GM10248 (cell line): ENCODE data around the gene RUNX1.

Experiments used
- CTCF ChIA-PET: fragments of 300-600 bp; sonication (Branson Sonifier 250); formaldehyde crosslinking; extraction: SDS; loops from one replicate; lab custom pipeline; 2021; ENCODE audit warnings: antibody characterized with exemption; lab: Yijun Ruan, JAX
- POLR2A ChIA-PET: fragments of 350-650 bp; sonication (Branson Sonifier 250); formaldehyde crosslinking; extraction: SDS; loops from one replicate; lab custom pipeline; 2020; ENCODE audit warnings: antibody characterized with exemption; lab: Yijun Ruan, JAX
- DNase-seq: peaks from one replicate; pipeline ENCODE4 v3.0.0; 2012; ENCODE audit errors: extremely low spot score
- TF ChIP-seq, protein P1 (sequence below): IDR thresholded peaks from 2 replicates; pipeline ENCODE4 v1.5.1; 2012; ENCODE audit warnings: mild to moderate bottlenecking, low read depth; ENCODE audit errors: extremely low read depth, missing control alignments, control extremely low read depth

Gene RUNX1

DNA sequence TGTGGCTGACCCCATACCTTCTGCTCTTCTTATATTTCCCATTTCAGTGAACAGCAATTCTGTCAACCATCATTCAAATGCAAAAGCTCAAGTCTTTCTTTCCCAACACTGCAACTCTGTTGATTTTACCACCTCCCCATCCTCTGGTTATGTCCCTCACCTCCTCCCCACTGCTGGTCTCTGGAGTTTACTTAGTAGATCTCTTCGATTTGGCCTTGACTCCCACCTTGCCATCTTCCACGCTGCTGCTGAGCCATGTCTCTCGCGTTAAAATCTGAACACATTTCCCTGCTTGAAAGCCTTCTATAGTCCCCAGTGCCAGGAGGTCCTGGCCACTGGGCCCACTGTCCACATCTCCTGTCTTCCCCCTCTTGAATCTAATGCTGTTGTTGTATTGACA, 125.5 kb downstream of the RUNX1 start:
- TF ChIP-seq, protein P1, sequence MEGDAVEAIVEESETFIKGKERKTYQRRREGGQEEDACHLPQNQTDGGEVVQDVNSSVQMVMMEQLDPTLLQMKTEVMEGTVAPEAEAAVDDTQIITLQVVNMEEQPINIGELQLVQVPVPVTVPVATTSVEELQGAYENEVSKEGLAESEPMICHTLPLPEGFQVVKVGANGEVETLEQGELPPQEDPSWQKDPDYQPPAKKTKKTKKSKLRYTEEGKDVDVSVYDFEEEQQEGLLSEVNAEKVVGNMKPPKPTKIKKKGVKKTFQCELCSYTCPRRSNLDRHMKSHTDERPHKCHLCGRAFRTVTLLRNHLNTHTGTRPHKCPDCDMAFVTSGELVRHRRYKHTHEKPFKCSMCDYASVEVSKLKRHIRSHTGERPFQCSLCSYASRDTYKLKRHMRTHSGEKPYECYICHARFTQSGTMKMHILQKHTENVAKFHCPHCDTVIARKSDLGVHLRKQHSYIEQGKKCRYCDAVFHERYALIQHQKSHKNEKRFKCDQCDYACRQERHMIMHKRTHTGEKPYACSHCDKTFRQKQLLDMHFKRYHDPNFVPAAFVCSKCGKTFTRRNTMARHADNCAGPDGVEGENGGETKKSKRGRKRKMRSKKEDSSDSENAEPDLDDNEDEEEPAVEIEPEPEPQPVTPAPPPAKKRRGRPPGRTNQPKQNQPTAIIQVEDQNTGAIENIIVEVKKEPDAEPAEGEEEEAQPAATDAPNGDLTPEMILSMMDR = no peak
- CTCF ChIA-PET = interaction anchor here (1.1 to 1.7 kb wide), 4 partner anchors 10 to 255 kb away, joined by 3 to 4 read pairs (median 3); no protein-coding TSS in a partner anchor
- POLR2A ChIA-PET = no interaction called here
- DNase-seq = no peak

DNA sequence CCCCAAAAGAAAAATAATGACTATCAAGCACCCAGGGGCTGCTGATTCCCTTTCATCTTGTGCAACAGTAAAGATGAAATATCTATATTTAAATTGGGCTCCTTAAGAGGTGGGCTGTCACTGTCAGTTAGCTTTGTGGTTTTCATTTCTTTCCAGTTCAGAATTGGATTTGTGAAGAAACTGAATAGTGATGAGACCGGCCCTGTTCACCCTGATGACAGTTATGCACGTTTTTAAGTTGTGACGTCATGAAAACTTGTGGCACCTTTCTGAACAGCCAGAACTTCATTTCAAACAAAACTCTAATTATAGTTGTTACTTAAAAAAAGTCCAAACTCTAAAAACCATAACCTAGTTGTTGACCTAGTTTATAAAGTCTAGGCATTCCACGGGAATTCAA, 125.9 kb downstream of the RUNX1 start:
- no peak for DNase-seq
- ChIA-PET CTCF (interaction anchor here (1.7 kb wide), 1 partner anchor 21 kb away, joined by 3 read pairs; no protein-coding TSS in a partner anchor), POLR2A (no interaction called here)
- TF ChIP-seq, protein P1 = no peak

DNA sequence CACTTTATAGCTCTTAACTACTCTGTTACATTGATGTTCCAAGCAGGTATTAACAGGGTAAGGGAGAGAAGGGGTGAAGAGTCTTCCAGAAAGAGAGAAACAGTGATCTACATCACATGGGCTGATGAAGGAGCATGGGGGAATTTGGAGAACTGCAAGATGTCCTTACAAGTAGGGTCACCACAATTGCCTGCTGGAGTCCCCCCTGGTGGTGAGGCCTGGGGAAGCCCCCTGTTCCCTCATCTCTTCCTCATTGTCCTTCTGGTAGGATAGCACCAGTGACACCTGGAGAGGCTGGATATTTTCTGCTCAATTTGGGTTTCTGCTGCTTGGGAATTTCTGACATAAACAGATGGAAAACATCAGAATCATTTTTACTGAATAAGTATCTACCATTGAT, 126.6 kb downstream of the RUNX1 start:
- TF ChIP-seq, protein P1 = no peak
- ChIA-PET POLR2A (no interaction called here), CTCF (interaction anchor here (1.7 kb wide), 1 partner anchor 20 kb away, joined by 3 read pairs; no protein-coding TSS in a partner anchor)
- no peak for DNase-seq

DNA sequence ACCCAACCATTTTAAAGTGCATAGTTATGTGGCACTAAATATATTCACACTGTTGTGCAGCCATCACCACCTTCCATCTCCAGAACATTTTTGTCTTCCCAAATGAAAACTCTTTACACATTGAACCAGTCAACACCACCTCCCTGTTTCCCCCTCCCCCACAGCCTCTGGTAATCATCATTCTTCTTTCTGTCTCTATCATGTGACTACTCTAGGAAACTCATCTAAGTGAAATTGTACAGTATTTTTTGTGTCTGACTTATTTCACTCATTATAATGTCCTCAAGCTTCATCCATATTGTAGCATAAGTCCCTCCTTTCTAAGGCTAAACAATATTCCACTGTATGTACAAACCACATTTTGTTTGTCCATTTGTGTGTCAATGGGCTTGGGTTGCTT, 128.0 kb downstream of the RUNX1 start:
- TF ChIP-seq, protein P1 = no peak
- POLR2A ChIA-PET = no interaction called here
- DNase-seq = no peak

DNA sequence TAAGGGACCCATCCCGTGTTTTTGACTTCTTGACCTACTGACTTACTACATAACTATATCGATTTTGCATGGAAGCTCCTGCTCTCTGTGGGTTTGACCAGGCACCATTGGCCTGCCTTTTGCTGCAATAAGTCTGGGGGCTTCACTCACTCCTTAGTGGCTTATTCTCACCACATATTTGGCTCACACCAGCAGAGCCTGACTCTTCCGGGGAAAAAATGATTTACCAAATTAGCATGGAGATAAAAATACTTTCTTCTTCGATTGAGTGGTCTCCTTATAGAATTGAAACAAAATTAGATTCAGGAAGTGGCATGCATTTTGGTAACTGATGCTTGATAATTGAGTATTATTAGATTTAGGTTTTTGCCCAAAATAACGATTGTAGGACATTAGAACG, 129.7 kb downstream of the RUNX1 start:
- CTCF ChIA-PET = no interaction called here
- TF ChIP-seq, protein P1 = no peak
- DNase-seq = no peak
- POLR2A ChIA-PET = no interaction called here

More for the DNA sequence above, 128.0 kb downstream of the RUNX1 start:
- CTCF ChIA-PET = interaction anchor here (1.2 kb wide), 1 partner anchor 12 kb away, joined by 3 read pairs; no protein-coding TSS in a partner anchor

DNA sequence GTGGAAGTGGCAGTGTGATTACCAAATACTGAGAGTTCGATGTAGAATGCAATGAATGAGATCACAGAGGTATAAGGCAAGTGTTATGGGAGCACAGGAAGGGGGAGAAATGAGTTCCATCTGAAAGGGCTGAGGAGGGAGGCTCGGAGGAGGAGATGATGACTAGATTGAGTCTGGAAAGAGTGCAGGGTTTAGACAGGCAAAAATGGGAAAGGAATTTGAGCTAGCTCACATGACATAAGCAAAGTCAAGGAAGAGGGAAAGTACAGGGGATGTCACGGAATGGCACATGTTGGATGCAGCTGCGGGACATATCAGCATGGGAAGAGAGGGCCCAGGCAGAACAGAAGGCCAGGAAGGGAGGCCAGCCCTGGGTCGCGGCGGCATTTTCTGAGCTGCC, 132.7 kb downstream of the RUNX1 start:
- TF ChIP-seq, protein P1 = no peak
- no peak for DNase-seq
- CTCF ChIA-PET = no interaction called here
- POLR2A ChIA-PET = no interaction called here
